ENCODE results near the gene MAML2.

The MAML2 gene

GRCh38 chr11:96062134-96062533 lies 280.9 kb downstream of the MAML2 start:
- TF ChIP-seq CTCF (conservative IDR thresholded peaks at IDR 0.05; ENCODE audit: low read depth) = no peak
- no peak overlapping the region for H3K27ac ChIP-seq
- ChIA-PET POLR2A (ENCODE audit: low non-redundant PET) (no interaction called here), CTCF (interaction anchor here (1.1 to 1.6 kb wide), 2 partner anchors 30 to 281 kb away, joined by 3 to 4 read pairs; partner anchors contain the start of gene MAML2)
- no peak for DNase-seq (ENCODE audit: low spot score)

GRCh38 chr11:96061730-96062129 lies 281.3 kb downstream of the MAML2 start:
- TF ChIP-seq CTCF (conservative IDR thresholded peaks at IDR 0.05; ENCODE audit: low read depth) = no peak
- ChIA-PET POLR2A (ENCODE audit: low non-redundant PET) (no interaction called here), CTCF (interaction anchor here (0.6 to 1.6 kb wide), 3 partner anchors 24 to 282 kb away, joined by 3 to 4 read pairs (median 3); partner anchors contain the start of gene MAML2)
- no peak overlapping the region for H3K27ac ChIP-seq
- no peak for DNase-seq (ENCODE audit: low spot score)

GRCh38 chr11:96061069-96061468 lies 281.9 kb downstream of the MAML2 start:
- H3K27ac ChIP-seq = no peak overlapping the region
- no peak for DNase-seq (ENCODE audit: low spot score)
- POLR2A ChIA-PET (ENCODE audit: low non-redundant PET) = no interaction called here
- CTCF ChIA-PET = interaction anchor here (0.6 to 1.1 kb wide), 2 partner anchors 24 to 31 kb away, joined by 3 read pairs; no protein-coding TSS in a partner anchor
- TF ChIP-seq CTCF (conservative IDR thresholded peaks at IDR 0.05; ENCODE audit: low read depth) = no peak

- no peak overlapping the region for H3K27ac ChIP-seq
- no peak for TF ChIP-seq CTCF (conservative IDR thresholded peaks at IDR 0.05; ENCODE audit: low read depth)
- DNase-seq (ENCODE audit: low spot score) = no peak
- CTCF ChIA-PET = no interaction called here
- POLR2A ChIA-PET (ENCODE audit: low non-redundant PET) = no interaction called here
Measured at GRCh38 chr11:96057502-96057901, 285.5 kb downstream of the MAML2 start.

- ChIA-PET CTCF (interaction anchor here (4.3 kb wide), 1 partner anchor 286 kb away, joined by 48 read pairs; the partner anchor contains the start of gene MAML2), POLR2A (ENCODE audit: low non-redundant PET) (no interaction called here)
- no peak for TF ChIP-seq CTCF (conservative IDR thresholded peaks at IDR 0.05; ENCODE audit: low read depth)
- no peak overlapping the region for H3K27ac ChIP-seq
- no peak for DNase-seq (ENCODE audit: low spot score)
Measured at GRCh38 chr11:96056576-96056975, 286.4 kb downstream of the MAML2 start.

GRCh38 chr11:96055706-96056387 lies 287.1 kb downstream of the MAML2 start:
- DNase-seq (ENCODE audit: low spot score) = peak; percentile 15
- no peak for TF ChIP-seq CTCF (conservative IDR thresholded peaks at IDR 0.05; ENCODE audit: low read depth)
- CTCF ChIA-PET = interaction anchor here (0.5 to 4.3 kb wide), 10 partner anchors 12 to 383 kb away, joined by 3 to 48 read pairs (median 4); partner anchors contain the start of gene MAML2
- POLR2A ChIA-PET (ENCODE audit: low non-redundant PET) = no interaction called here
- H3K27ac ChIP-seq = no peak overlapping the region
